ENCODE results near the gene VSTM4.

VSTM4 gene

GRCh38 chr10:49037187-49037586 is 78.1 kb downstream of the VSTM4 start:
- DNase-seq: no peak

GRCh38 chr10:49036638-49037037 is 78.7 kb downstream of the VSTM4 start:
- no peak for DNase-seq

- DNase-seq: no peak
Observed at GRCh38 chr10:49035920-49036319, 79.4 kb downstream of the VSTM4 start.

GRCh38 chr10:49034925-49035324 is 80.4 kb downstream of the VSTM4 start:
- no peak for DNase-seq

- DNase-seq: no peak
Observed at GRCh38 chr10:49033939-49034338, 81.4 kb downstream of the VSTM4 start.

- DNase-seq: no peak
Observed at GRCh38 chr10:49029666-49030065, 85.7 kb downstream of the VSTM4 start.

GRCh38 chr10:49028639-49029038 is 86.7 kb downstream of the VSTM4 start:
- no peak for DNase-seq

GRCh38 chr10:49025347-49025983 is 89.9 kb downstream of the VSTM4 start:
- no peak for DNase-seq

GRCh38 chr10:49024484-49024883 is 90.8 kb downstream of the VSTM4 start:
- no peak for DNase-seq

- no peak for DNase-seq
Observed at GRCh38 chr10:49023752-49024151, 91.6 kb downstream of the VSTM4 start.

GRCh38 chr10:49023071-49023470 is 92.3 kb downstream of the VSTM4 start:
- DNase-seq: no peak

GRCh38 chr10:49021685-49022084 is 93.6 kb downstream of the VSTM4 start:
- no peak for DNase-seq

- no peak for DNase-seq
Observed at GRCh38 chr10:49015700-49016099, 99.6 kb downstream of the VSTM4 start.

- DNase-seq: no peak
Observed at GRCh38 chr10:49012603-49013002, 102.7 kb downstream of the VSTM4 start.

- no peak for DNase-seq
Observed at GRCh38 chr10:49011756-49012155, 103.6 kb downstream of the VSTM4 start.

- DNase-seq: no peak
Observed at GRCh38 chr10:49010865-49011264, 104.5 kb downstream of the VSTM4 start.

- no peak for DNase-seq
Observed at GRCh38 chr10:49010295-49010694, 105.0 kb downstream of the VSTM4 start.

GRCh38 chr10:49009199-49009979 is 105.9 kb downstream of the VSTM4 start:
- no peak for DNase-seq

GRCh38 chr10:49008505-49009198 is 106.7 kb downstream of the VSTM4 start:
- no peak for DNase-seq

- DNase-seq: no peak
Observed at GRCh38 chr10:49008091-49008490, 107.2 kb downstream of the VSTM4 start.

- DNase-seq: no peak
Observed at GRCh38 chr10:49007129-49007528, 108.2 kb downstream of the VSTM4 start.

- no peak for DNase-seq
Observed at GRCh38 chr10:49005270-49005669, 110.1 kb downstream of the VSTM4 start.

- DNase-seq: no peak
Observed at GRCh38 chr10:49001870-49002672, 113.3 kb downstream of the VSTM4 start.

All from NCI-H187 treated with DMSO at 0.1 percent for 48 hours (cell line).